Endodermal cell (in vitro differentiated cells): ENCODE results near the gene STK39. TPM values are rescaled to one million over a fixed set of nuclear protein-coding genes. Genes with fewer than 3 reads are reported as not detected.

Experiments
- DNase-seq: peaks from one replicate; pipeline ENCODE4 v3.0.0-alpha.2; 2017
- H3K27ac ChIP-seq: 2 replicates; pipeline ENCODE4 v1.5.1; 2013; ENCODE audit warnings: mild to moderate bottlenecking, low read depth, low read length, moderate library complexity
- H3K27me3 ChIP-seq: 2 replicates; pipeline ENCODE4 v1.6.1; 2013; ENCODE audit warnings: mild to moderate bottlenecking, low read length, moderate library complexity; ENCODE audit not compliant: insufficient read depth, control insufficient read depth, poor library complexity, severe bottlenecking
- H3K36me3 ChIP-seq: 2 replicates; pipeline ENCODE4 v1.7.0; 2013; ENCODE audit warnings: mild to moderate bottlenecking, low read length, moderate library complexity; ENCODE audit not compliant: control insufficient read depth, insufficient read depth
- H3K4me1 ChIP-seq: one replicate; pipeline ENCODE4 v1.7.0; 2013; ENCODE audit warnings: low read length; ENCODE audit not compliant: control insufficient read depth, insufficient read depth
- H3K4me3 ChIP-seq: 2 replicates; pipeline ENCODE4 v1.5.1; 2013; ENCODE audit warnings: mild to moderate bottlenecking, low read length, moderate library complexity
- H3K9ac ChIP-seq: 2 replicates; pipeline ENCODE4 v1.6.1; 2013; ENCODE audit warnings: mild to moderate bottlenecking, low read length, moderate library complexity; ENCODE audit not compliant: poor library complexity, severe bottlenecking; ENCODE audit errors: extremely low read depth
- H3K9me3 ChIP-seq: 2 replicates; pipeline ENCODE4 v1.6.1; 2013; ENCODE audit warnings: mild to moderate bottlenecking, low read length, moderate library complexity; ENCODE audit not compliant: control insufficient read depth
- H3K27ac Mint-ChIP-seq: 2 replicates; pipeline ENCODE4 v1.8.0; 2020; ENCODE audit warnings: mixed read lengths
- H3K27me3 Mint-ChIP-seq: 2 replicates; pipeline ENCODE4 v1.8.0; 2021; ENCODE audit warnings: mild to moderate bottlenecking, mixed read lengths; ENCODE audit not compliant: insufficient read depth
- H3K36me3 Mint-ChIP-seq: 2 replicates; pipeline ENCODE4 v1.8.0; 2020; ENCODE audit warnings: low read depth, mixed read lengths
- H3K4me1 Mint-ChIP-seq: 2 replicates; pipeline ENCODE4 v1.8.0; 2020; ENCODE audit warnings: mixed read lengths
- H3K4me3 Mint-ChIP-seq: 2 replicates; pipeline ENCODE4 v1.8.0; 2020; ENCODE audit warnings: mild to moderate bottlenecking, moderate library complexity, mixed read lengths
- H3K9me3 Mint-ChIP-seq: 2 replicates; pipeline ENCODE4 v1.8.0; 2020; ENCODE audit warnings: mild to moderate bottlenecking, mixed read lengths
- WGBS, 2 experiments: methylation state at CpG; one replicate each; pipeline versions ENCODE4 v1.1.5 to v1.1.7; 2013; ENCODE audit warnings: missing lambda C conversion rate in 2 of 2, mixed read lengths in 1 of 2; ENCODE audit not compliant: insufficient coverage in 1 of 2, insufficient read length in 1 of 2; 5-methylcytosine and 5-hydroxymethylcytosine counted together
- total RNA-seq, 2 donors: library from RNA; stranded (reverse); fragmentation: NEBNext Ultra II Directional in 1 of 2; extraction: Animal tissue kit (Norgen Biotek cat#: 25700) in 1 of 2; gene quantifications; 2 replicates in 1 of 2; 3 replicates in 1 of 2; pipeline ENCODE4 v1.2.1, GENCODE V29; 2021
- TF ChIP-seq, protein P1 (sequence below): fragments of 200-600 bp; sonication (generic); conservative IDR thresholded peaks from 2 replicates; pipeline ENCODE4 v1.5.0; 2021; ENCODE audit warnings: antibody characterized with exemption, mild to moderate bottlenecking

The STK39 gene
- total RNA-seq, 2 donors from 2014 or later, result 22.3 to 31.5 TPM

- H3K27ac Mint-ChIP-seq, result no peak overlapping the region
- H3K4me3 Mint-ChIP-seq, result no peak overlapping the region
- H3K27me3 ChIP-seq, result no peaks in the 10 kb centered on the region
- TF ChIP-seq, protein P1, sequence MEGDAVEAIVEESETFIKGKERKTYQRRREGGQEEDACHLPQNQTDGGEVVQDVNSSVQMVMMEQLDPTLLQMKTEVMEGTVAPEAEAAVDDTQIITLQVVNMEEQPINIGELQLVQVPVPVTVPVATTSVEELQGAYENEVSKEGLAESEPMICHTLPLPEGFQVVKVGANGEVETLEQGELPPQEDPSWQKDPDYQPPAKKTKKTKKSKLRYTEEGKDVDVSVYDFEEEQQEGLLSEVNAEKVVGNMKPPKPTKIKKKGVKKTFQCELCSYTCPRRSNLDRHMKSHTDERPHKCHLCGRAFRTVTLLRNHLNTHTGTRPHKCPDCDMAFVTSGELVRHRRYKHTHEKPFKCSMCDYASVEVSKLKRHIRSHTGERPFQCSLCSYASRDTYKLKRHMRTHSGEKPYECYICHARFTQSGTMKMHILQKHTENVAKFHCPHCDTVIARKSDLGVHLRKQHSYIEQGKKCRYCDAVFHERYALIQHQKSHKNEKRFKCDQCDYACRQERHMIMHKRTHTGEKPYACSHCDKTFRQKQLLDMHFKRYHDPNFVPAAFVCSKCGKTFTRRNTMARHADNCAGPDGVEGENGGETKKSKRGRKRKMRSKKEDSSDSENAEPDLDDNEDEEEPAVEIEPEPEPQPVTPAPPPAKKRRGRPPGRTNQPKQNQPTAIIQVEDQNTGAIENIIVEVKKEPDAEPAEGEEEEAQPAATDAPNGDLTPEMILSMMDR, result no peak
- H3K4me1 ChIP-seq, result peaks cover 5% of the 10 kb centered on the region
- H3K9me3 Mint-ChIP-seq, result no peaks in the 10 kb centered on the region
- H3K9ac ChIP-seq, result no peak overlapping the region
- no peaks in the 10 kb centered on the region for H3K27me3 Mint-ChIP-seq
- H3K4me1 Mint-ChIP-seq, result peaks cover 31% of the 10 kb centered on the region
- 79 to 86% methylated on average over 1 to 3 of the region's 3 CpGs for WGBS, 2 experiments
- no peak for DNase-seq
- no peak overlapping the region for H3K27ac ChIP-seq
- H3K36me3 Mint-ChIP-seq, result peaks cover 13% of the 10 kb centered on the region
- H3K9me3 ChIP-seq, result no peaks in the 10 kb centered on the region
- H3K36me3 ChIP-seq, result peaks cover 7% of the 10 kb centered on the region
- H3K4me3 ChIP-seq, result no peak overlapping the region
Measured at GRCh38 chr2:168165985-168166901, 81.2 kb downstream of the STK39 start.

DNA sequence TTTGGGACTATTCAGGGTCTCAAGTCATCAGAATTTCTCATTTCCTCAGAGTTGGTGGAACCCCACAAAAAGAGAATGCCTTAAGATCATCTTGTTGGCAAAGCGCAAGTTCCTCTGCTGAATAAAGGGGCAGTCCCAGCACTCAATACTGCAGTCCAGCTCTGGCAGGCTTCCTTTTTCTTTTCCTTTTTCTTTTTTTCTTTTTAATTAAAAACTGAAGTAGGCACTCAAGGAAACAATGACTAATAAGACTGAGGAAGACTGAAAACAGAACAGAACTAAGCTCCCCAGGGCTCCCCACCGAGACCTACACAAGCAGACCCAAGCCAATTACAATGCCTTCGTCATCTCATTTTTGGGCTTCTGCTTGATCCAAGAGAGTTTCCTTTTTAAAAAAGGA is 82.0 kb downstream of the STK39 start:
- Histone ChIP-seq H3K4me1 (peaks cover 5% of the 10 kb centered on the region), H3K9me3 (no peaks in the 10 kb centered on the region), H3K4me3 (peak overlapping the region; percentile 20), H3K36me3 (peaks cover 7% of the 10 kb centered on the region), H3K9ac (no peak overlapping the region), H3K27me3 (no peaks in the 10 kb centered on the region), H3K27ac (peak overlapping the region; percentile 19)
- Mint-ChIP-seq H3K4me1 (peaks cover 31% of the 10 kb centered on the region), H3K36me3 (peaks cover 13% of the 10 kb centered on the region), H3K27ac (no peak overlapping the region), H3K27me3 (no peaks in the 10 kb centered on the region), H3K9me3 (no peaks in the 10 kb centered on the region), H3K4me3 (no peak overlapping the region)
- DNase-seq, result no peak
- 87 to 100% methylated on average over 1 to 3 of the region's 3 CpGs for WGBS, 2 experiments
- TF ChIP-seq, protein P1, result no peak

DNA sequence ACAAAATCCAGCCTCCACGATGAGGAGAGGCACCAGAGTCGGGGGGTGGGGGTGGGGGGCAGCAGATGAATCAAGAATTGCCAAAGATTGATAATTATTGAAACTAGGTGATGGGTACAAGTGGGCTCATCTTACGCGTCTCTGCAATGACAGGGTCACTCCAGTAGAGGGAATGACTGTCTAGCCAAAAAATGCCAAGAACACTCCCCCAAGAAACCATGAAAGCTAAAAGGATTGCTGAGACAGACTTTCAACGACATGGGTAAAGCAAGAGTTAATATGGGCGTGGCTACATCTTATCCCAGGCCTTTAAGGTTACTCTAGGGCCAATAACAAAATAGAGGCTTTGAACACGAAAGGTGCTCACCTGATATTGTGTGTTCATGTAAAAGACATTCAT is 86.5 kb downstream of the STK39 start:
- peaks cover 13% of the 10 kb centered on the region for H3K4me1 Mint-ChIP-seq
- peaks cover 11% of the 10 kb centered on the region for H3K36me3 Mint-ChIP-seq
- Histone ChIP-seq H3K4me3 (no peak overlapping the region), H3K36me3 (peaks cover 7% of the 10 kb centered on the region), H3K4me1 (peaks cover 5% of the 10 kb centered on the region), H3K9me3 (no peaks in the 10 kb centered on the region), H3K27me3 (no peaks in the 10 kb centered on the region), H3K27ac (no peak overlapping the region), H3K9ac (no peak overlapping the region)
- 71 to 72% methylated on average over 7 of the region's 7 CpGs for WGBS, 2 experiments
- DNase-seq, result peak; percentile 70
- no peaks in the 10 kb centered on the region for H3K27me3 Mint-ChIP-seq
- H3K9me3 Mint-ChIP-seq, result no peaks in the 10 kb centered on the region
- no peak overlapping the region for H3K4me3 Mint-ChIP-seq
- TF ChIP-seq, protein P1, result peak; percentile 67
- no peak overlapping the region for H3K27ac Mint-ChIP-seq
